Upper lobe of left lung (tissue), 4 donors: ENCODE data around the gene SDK1.

Source experiments
- EP300 ChIP-seq, 4 donors: sonication (generic); formaldehyde crosslinking; IDR thresholded peaks; one replicate each; pipeline ENCODE4 v1.5.1; 2017; ENCODE audit warnings: antibody characterized with exemption in 4 of 4, control low read depth in 2 of 4
- POLR2A ChIP-seq, 4 donors: fragments of 450-650 bp; IDR thresholded peaks; one replicate each; pipeline ENCODE4 v1.5.1; 2016 to 2017; ENCODE audit warnings: antibody characterized with exemption in 4 of 4, mild to moderate bottlenecking in 2 of 4
- POLR2AphosphoS5 ChIP-seq, 2 donors: sonication (generic); formaldehyde crosslinking; IDR thresholded peaks; one replicate each; pipeline ENCODE4 v1.5.1; 2017; ENCODE audit warnings: antibody characterized with exemption in 2 of 2
- TF ChIP-seq, protein P1 (sequence below), 6 experiments: fragments of 450-650 bp in 4 of 6; fragments of 200-600 bp in 2 of 6; sonication (generic) in 2 of 6; IDR thresholded peaks; one replicate each; pipeline ENCODE4 v1.5.1; 2016 to 2019; ENCODE audit warnings: antibody characterized with exemption in 6 of 6

DNA sequence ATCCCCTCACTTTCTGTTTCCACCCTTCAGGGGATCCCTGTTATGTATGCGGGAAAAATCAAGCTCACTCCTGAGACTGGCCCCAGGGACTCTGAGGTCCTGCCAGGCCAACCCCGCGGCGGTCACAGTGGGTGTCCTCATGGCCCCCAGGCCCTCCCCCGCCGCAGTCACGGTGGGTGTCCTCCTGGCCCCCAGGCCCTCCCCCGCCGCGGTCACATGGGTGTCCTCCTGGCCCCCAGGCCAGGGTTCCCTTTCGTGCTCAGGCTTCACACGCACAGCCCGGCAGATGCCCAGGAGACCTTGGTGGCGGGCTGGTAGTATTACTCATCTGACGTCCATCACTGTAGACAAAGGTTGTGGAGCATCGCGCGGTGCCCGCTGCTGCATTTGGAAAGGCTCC, 890.0 kb downstream of the SDK1 start:
- TF ChIP-seq, protein P1, sequence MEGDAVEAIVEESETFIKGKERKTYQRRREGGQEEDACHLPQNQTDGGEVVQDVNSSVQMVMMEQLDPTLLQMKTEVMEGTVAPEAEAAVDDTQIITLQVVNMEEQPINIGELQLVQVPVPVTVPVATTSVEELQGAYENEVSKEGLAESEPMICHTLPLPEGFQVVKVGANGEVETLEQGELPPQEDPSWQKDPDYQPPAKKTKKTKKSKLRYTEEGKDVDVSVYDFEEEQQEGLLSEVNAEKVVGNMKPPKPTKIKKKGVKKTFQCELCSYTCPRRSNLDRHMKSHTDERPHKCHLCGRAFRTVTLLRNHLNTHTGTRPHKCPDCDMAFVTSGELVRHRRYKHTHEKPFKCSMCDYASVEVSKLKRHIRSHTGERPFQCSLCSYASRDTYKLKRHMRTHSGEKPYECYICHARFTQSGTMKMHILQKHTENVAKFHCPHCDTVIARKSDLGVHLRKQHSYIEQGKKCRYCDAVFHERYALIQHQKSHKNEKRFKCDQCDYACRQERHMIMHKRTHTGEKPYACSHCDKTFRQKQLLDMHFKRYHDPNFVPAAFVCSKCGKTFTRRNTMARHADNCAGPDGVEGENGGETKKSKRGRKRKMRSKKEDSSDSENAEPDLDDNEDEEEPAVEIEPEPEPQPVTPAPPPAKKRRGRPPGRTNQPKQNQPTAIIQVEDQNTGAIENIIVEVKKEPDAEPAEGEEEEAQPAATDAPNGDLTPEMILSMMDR (IDR thresholded peaks at IDR 0.05), result no peak
- TF ChIP-seq EP300 (IDR thresholded peaks at IDR 0.05), result no peak
- TF ChIP-seq POLR2AphosphoS5 (IDR thresholded peaks at IDR 0.05), result no peak
- no peak for TF ChIP-seq POLR2A (IDR thresholded peaks at IDR 0.05)
